Stomach (tissue), 4 donors: ENCODE measurements around the gene COPS7A.

Experiments used
- CTCF ChIP-seq, 7 experiments: fragments of 450-650 bp in 4 of 7; fragments of 200-600 bp in 3 of 7; sonication (generic) in 3 of 7; IDR thresholded peaks; one replicate each; pipeline ENCODE4 v1.5.1; 2016 to 2019; ENCODE audit warnings: antibody characterized with exemption in 7 of 7, control low read depth in 2 of 7, mild to moderate bottlenecking in 1 of 7
- EP300 ChIP-seq: sonication (generic); formaldehyde crosslinking; IDR thresholded peaks from one replicate; pipeline ENCODE4 v1.6.1; 2017; ENCODE audit warnings: antibody characterized with exemption

GRCh38 chr12:6725350-6725749 is 1.5 kb downstream of the COPS7A start:
- no peak for TF ChIP-seq CTCF (IDR thresholded peaks at IDR 0.05)
- TF ChIP-seq EP300: no peak
